Activated T-cell treated with anti-CD3 and anti-CD28 coated beads, Interleukin-2, amount 50 U/mL, for 24 hours (primary cell): Measurements from ENCODE around the gene ATP1A2.
A peak's percentile ranks its signal among the peaks of the same experiment; 100 is the strongest.

ENCODE experiments used
- DNase-seq: peaks from one replicate; pipeline ENCODE4 v3.0.0-alpha.2; 2020
- H3K27ac Mint-ChIP-seq: 2 replicates; pipeline ENCODE4 v1.8.0; 2020; ENCODE audit warnings: mild to moderate bottlenecking, mixed read lengths
- H3K27me3 Mint-ChIP-seq: 2 replicates; pipeline ENCODE4 v1.8.0; 2020; ENCODE audit warnings: mixed read lengths
- H3K36me3 Mint-ChIP-seq: 2 replicates; pipeline ENCODE4 v1.8.0; 2020; ENCODE audit warnings: low read depth, mixed read lengths
- H3K4me1 Mint-ChIP-seq: 2 replicates; pipeline ENCODE4 v1.8.0; 2020; ENCODE audit warnings: low read depth, mixed read lengths
- H3K4me3 Mint-ChIP-seq: 2 replicates; pipeline ENCODE4 v1.8.0; 2020; ENCODE audit warnings: mild to moderate bottlenecking, moderate library complexity, mixed read lengths
- H3K9me3 Mint-ChIP-seq: 2 replicates; pipeline ENCODE4 v1.8.0; 2020; ENCODE audit warnings: mixed read lengths

ATP1A2 gene

DNA sequence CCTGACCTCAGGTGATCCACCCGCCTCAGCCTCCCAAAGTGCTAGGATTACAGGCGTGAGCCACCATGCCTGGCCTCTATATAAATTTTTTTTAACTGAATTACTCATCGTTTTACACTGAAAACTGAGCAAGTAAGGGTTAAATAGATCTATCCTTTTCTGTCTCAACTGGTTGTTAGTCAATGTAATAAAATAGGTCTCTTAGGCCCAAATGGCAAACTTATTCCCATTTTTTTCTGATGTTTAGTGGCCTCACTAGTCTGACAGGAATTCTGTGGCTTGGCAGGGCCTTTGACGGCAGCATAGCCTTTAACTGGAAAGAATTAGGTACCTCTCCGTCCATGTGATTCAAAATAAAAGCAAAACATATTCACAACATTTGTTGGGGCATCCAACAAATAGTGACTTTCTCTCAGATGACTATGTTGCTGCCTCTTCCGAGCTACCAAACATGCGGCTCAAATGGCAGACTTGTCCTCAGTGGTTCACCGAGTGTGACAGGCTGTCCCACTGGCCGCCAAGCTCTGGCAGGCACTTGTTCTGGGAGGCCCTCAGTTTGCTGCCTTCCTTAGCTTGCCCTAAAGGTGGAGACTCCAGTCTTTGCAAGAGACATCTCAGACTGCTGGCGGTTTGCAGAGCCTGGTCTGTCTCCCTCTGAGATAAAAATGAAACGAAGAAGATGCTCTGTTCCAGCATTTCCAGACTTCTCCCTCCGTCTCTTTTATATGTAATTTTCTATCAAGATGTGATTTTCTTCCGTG is 53.2 kb downstream of the ATP1A2 start:
- Mint-ChIP-seq H3K9me3 (no peaks in the 10 kb centered on the region), H3K4me3 (no peak overlapping the region), H3K27ac (no peak overlapping the region), H3K27me3 (peaks cover 26% of the 10 kb centered on the region), H3K36me3 (no peaks in the 10 kb centered on the region), H3K4me1 (peaks cover 28% of the 10 kb centered on the region)
- no peak for DNase-seq

DNA sequence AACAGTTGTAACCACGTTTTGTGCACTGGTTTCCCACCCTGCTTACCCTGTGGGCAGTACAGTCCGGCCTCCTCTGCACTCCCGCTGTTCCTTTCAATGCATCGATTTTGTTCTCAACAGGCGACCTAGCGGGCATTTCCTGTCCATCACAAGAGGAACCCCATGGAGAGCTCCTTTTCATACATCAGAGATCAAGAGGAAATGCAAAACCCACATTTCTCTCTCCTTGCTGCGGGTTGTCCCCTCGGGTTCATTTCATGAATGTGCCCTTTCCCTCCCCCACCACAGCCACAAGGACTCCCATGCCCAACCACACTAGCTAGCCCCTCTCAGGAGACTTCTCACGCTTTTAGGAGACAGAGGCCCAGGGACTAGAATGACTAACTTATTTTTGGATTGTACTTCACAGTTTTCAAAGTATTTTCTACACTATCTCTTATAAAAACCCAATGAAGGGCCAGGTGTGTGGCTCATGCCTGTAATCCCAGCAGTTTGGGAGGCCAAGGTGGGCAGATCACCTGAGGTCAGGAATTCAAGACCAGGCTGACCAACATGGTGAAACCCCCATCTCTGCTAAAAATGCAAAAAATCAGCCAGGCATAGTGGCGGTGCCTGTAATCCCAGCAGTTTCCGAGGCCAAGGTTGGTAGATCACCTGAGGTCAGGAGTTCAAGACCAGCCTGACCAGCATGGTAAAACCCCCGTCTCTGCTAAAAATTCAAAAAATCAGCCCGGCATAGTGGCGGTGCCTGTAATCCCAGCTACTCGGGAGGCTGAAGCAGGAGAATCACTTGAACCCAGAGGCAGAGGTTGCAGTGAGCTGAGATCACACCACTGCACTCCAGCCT is 54.2 kb downstream of the ATP1A2 start:
- Mint-ChIP-seq H3K4me3 (no peak overlapping the region), H3K9me3 (no peaks in the 10 kb centered on the region), H3K4me1 (peaks cover 28% of the 10 kb centered on the region), H3K27me3 (peaks cover 32% of the 10 kb centered on the region), H3K36me3 (no peaks in the 10 kb centered on the region), H3K27ac (peak overlapping the region; percentile 32)
- DNase-seq = no peak

DNA sequence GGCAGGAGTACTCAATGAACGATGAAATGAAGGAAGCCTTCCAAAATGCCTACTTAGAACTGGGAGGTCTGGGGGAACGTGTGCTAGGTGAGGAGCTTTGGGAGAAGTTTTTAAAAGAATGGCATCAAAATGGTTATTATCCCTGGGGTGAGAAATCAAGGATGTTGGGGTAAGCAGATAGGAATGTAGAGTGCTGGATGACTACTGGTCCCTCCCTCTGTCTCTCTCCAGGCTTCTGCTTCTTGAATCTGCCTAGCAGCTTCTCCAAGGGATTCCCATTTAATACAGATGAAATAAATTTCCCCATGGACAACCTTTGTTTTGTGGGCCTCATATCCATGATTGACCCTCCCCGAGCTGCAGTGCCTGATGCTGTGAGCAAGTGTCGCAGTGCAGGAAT is 55.8 kb downstream of the ATP1A2 start:
- H3K36me3 Mint-ChIP-seq = no peaks in the 10 kb centered on the region
- peaks cover 28% of the 10 kb centered on the region for H3K4me1 Mint-ChIP-seq
- H3K27ac Mint-ChIP-seq = no peak overlapping the region
- peaks cover 28% of the 10 kb centered on the region for H3K27me3 Mint-ChIP-seq
- no peaks in the 10 kb centered on the region for H3K9me3 Mint-ChIP-seq
- no peak overlapping the region for H3K4me3 Mint-ChIP-seq
- DNase-seq = no peak

DNA sequence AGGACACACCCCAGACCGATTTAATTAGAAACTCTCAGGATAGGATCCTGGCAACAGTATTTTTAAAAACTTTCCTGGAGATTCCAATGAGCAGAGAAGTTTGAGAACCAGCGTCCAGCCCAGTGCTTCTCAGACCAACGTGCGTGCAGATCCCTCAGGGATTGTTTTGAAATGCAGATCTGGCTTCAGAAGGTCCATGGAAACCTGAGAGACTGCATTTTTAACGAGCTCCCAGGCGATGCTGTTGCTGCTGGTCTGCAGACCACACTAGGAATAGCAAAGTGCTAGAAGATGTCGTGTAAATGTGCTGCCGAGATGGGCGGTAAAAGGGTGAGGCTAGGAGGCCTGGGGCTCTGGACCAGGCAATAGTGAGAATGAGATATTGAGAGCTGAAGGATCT is 56.4 kb downstream of the ATP1A2 start:
- Mint-ChIP-seq H3K27ac (no peak overlapping the region), H3K9me3 (no peaks in the 10 kb centered on the region), H3K4me1 (peaks cover 25% of the 10 kb centered on the region), H3K27me3 (peaks cover 25% of the 10 kb centered on the region), H3K4me3 (no peak overlapping the region), H3K36me3 (no peaks in the 10 kb centered on the region)
- no peak for DNase-seq

DNA sequence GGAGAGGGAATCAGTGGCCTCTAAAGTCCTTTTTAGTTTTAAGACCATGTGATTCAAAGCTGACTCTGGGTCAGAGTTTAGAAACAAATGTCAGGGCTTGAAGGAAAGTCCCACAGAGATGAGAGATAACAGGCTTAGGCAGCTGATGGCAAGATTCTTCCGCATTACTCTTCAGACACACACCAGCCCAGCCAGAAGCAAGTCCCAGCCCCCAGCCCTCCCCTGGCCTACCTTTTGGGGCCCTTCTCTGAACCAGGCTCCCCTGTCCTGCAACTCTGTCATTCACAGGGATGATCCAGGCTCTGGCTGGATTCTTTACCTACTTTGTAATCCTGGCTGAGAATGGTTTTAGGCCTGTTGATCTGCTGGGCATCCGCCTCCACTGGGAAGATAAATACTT is 61.7 kb downstream of the ATP1A2 start:
- Mint-ChIP-seq H3K27me3 (peaks cover 25% of the 10 kb centered on the region), H3K4me3 (no peak overlapping the region), H3K4me1 (no peaks in the 10 kb centered on the region), H3K36me3 (no peaks in the 10 kb centered on the region), H3K27ac (no peak overlapping the region), H3K9me3 (no peaks in the 10 kb centered on the region)
- DNase-seq = no peak

DNA sequence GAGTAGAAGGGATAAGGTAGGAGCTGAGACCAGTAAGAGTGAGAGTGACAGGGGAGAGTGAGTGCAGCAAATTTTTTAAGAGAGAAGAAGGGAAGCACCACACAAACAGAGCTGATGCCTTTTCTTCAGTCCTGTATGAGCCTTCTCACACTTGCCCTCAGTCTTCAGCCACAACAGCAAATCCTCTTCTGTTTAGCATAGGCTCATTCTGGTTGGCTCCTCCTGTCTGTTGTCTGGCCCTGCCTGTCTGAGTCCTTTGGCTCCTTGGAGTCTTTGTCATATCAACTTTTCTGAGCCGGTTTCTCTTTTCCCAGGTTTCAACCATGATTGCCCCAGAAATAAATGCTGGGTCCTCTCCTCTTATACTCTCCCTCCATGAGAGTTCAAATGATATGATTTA is 62.1 kb downstream of the ATP1A2 start:
- Mint-ChIP-seq H3K36me3 (no peaks in the 10 kb centered on the region), H3K9me3 (no peaks in the 10 kb centered on the region), H3K4me3 (no peak overlapping the region), H3K27ac (no peak overlapping the region), H3K4me1 (no peaks in the 10 kb centered on the region), H3K27me3 (peaks cover 23% of the 10 kb centered on the region)
- DNase-seq = no peak

DNA sequence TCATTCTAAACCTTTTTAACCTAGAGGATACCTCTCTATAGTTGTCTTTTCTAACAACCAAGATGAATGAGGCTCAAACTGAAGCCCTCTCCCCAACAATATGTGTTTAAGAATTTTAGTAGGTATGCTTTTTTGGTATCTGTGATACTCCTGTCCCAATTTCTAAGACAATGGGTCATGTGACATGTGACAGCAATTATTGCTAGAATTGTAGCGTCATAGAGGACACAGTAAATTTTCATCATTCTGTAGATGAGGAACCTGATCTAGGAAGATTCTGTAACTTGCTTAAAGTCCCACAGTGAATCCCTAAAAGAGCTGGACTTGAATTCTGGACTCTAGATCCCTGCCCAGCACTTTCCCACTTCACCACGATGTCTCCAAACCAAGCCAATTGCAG is 63.2 kb downstream of the ATP1A2 start:
- DNase-seq = no peak
- H3K4me1 Mint-ChIP-seq = no peaks in the 10 kb centered on the region
- H3K27me3 Mint-ChIP-seq = peaks cover 13% of the 10 kb centered on the region
- H3K36me3 Mint-ChIP-seq = no peaks in the 10 kb centered on the region
- no peak overlapping the region for H3K4me3 Mint-ChIP-seq
- H3K27ac Mint-ChIP-seq = no peak overlapping the region
- no peaks in the 10 kb centered on the region for H3K9me3 Mint-ChIP-seq

DNA sequence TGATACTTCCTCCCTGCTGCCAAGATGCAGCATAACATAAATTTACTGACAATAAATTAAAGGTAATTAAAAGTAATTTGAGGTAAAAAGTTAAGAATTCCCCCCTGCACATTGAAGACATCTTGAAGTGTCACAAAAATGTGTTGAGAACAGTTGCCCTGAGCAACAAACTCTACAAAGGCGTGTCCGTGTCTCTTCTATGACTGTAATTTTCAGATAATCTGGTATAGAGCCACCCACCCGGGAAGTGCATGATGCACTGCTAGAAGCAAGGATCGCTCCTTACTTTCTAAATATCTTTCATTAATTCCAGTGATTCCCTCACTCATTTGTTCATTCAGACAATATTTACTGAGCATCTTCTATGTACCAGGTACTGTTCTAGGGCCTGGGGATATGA is 63.8 kb downstream of the ATP1A2 start:
- Mint-ChIP-seq H3K4me1 (no peaks in the 10 kb centered on the region), H3K27me3 (peaks cover 11% of the 10 kb centered on the region), H3K27ac (no peak overlapping the region), H3K36me3 (no peaks in the 10 kb centered on the region), H3K9me3 (no peaks in the 10 kb centered on the region), H3K4me3 (no peak overlapping the region)
- no peak for DNase-seq

DNA sequence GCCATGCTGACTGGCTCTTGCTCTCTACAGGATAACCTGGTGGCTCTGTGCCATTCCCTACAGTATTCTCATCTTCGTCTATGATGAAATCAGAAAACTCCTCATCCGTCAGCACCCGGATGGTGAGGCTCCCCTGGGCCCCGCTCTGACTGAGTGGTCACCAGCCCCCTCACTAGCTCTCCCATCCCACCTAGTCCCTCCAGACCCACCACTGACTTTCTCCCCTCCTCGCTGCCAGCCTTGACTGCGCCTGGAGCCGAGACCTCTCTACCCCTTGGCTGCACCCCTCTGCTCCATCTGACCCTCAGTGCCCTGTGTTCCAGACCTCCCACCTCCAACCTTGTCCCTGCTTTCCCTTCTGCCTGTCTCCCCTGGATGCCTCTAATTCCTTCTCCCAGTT is 70.7 kb downstream of the ATP1A2 start:
- Mint-ChIP-seq H3K4me1 (no peaks in the 10 kb centered on the region), H3K9me3 (no peaks in the 10 kb centered on the region), H3K27ac (no peak overlapping the region), H3K36me3 (no peaks in the 10 kb centered on the region), H3K4me3 (no peak overlapping the region), H3K27me3 (peaks cover 12% of the 10 kb centered on the region)
- no peak for DNase-seq

DNA sequence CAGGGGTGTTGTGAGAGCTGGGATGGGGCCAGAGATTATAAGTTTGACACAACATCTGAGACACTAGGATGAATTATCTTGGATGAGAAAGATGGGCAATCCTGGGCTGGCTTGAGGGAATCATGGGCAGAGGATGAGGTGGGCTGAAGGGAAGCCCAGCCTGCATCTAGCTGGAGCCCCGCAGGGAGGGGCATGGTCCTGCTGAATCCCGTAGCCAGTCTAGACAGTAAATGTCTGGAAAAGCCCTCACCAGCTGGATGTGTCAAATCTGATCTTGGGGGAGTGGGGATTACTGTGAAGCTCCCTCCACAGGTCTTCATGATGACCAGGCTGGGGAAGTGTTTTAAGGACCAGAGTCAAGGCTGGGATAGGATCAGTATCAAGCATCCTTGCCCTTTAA is 71.2 kb downstream of the ATP1A2 start:
- no peaks in the 10 kb centered on the region for H3K9me3 Mint-ChIP-seq
- no peak overlapping the region for H3K27ac Mint-ChIP-seq
- no peak for DNase-seq
- H3K27me3 Mint-ChIP-seq = peaks cover 9% of the 10 kb centered on the region
- no peak overlapping the region for H3K4me3 Mint-ChIP-seq
- no peaks in the 10 kb centered on the region for H3K4me1 Mint-ChIP-seq
- no peaks in the 10 kb centered on the region for H3K36me3 Mint-ChIP-seq

DNA sequence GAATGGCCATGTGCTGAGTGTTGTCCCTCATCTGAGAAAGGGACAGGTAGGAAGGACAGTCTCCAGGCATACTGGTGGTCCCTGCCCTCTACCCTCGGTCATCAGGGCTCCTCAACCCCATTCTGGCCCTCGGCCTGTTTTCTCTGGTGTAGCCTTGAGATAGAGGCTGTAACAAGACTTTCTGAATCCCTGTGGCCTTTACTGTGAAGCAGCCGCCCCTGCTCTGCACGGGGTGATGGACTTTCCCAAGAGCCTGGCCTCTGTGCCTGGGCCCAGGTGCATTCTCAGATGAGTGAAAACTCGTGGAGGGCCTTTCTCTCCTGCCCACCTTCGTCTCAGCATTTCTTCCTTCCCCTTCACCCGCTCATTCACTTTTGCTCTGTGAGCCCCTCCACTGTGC is 71.8 kb downstream of the ATP1A2 start:
- Mint-ChIP-seq H3K27me3 (peaks cover 5% of the 10 kb centered on the region), H3K4me1 (no peaks in the 10 kb centered on the region), H3K36me3 (no peaks in the 10 kb centered on the region), H3K4me3 (no peak overlapping the region), H3K9me3 (no peaks in the 10 kb centered on the region), H3K27ac (no peak overlapping the region)
- DNase-seq = no peak

DNA sequence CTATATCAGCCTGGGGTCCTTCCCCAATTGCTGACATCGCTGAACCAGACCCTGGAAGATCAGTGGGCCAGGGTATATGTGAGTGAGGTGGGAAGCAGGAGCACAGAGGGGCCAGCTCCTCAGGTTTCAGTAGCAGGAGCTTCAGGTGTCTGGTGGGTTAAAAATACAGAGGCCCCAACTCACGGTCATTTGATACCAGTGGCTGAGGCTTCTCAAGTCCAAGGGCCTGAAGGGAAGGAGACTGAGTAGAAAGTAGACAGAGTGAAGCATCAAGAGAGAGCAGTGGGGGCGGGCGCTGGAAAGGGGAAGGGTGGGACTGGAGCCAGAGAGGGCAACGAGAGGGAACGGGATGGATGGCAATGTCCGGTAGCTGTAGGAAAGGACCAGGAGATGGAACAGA is 72.8 kb downstream of the ATP1A2 start:
- H3K27ac Mint-ChIP-seq = no peak overlapping the region
- no peaks in the 10 kb centered on the region for H3K9me3 Mint-ChIP-seq

DNA sequence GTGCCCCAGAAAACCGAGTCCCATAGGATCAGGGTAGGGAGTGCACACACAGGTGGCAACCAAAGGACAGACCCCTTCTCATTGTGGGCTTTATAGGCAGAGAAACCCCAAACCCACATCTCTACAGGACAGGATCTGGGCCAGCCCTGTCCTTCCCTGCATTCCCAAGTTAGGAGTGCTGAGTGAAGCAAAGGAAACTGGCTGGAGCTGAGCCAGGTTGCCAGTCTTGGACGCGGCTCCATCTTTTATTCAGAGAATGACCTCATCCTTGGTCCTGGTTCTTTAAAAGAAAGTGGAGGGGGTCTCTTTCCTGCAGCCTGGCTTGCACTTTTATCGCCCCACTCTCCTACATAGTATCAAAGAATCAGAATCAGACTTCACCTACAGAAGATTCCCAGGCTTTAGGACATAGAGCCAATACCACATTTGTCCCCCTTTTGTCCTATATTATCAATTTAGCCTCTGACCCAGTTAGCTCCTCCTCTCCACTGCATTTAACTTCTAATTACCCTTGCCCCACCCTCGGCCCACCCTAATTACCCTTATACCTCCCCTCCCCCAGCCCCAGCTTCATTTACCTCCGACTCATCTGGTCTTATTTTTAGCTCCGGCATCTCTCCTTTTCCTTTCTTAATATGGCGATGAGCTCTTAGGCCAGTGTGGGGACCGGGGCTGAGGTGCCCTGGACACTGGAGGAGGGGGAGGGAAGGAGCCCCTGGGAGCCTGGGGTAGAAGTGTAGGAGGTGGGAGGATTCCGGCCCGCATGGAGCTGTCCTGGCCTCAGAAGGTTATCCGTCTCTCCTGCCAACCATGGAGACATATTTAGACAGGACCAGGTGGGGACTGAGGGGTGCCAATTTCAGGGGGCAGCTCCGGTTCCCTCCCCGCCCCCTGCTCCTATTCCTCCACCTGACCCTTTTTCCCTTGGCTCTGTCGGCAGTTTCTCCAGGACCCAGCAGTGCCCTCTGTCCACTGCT is 74.4 kb downstream of the ATP1A2 start, which contains the start of gene CASQ1:
CASQ1 (plus strand) TSS at position 927 of the 977 bp plus-strand sequence. CDS start 177 bp downstream, outside the sequence.
- no peak for DNase-seq
- Mint-ChIP-seq H3K27me3 (peaks cover 5% of the 10 kb centered on the region), H3K9me3 (no peaks in the 10 kb centered on the region), H3K4me3 (no peak within 1 kb of the TSS), H3K36me3 (no peaks in the 10 kb centered on the region), H3K27ac (no peak within 1 kb of the TSS), H3K4me1 (no peaks in the 10 kb centered on the region)

More for the DNA sequence above, 72.8 kb downstream of the ATP1A2 start:
- DNase-seq = no peak
- Mint-ChIP-seq H3K4me3 (no peak overlapping the region), H3K36me3 (no peaks in the 10 kb centered on the region), H3K4me1 (no peaks in the 10 kb centered on the region), H3K27me3 (peaks cover 5% of the 10 kb centered on the region)

DNA sequence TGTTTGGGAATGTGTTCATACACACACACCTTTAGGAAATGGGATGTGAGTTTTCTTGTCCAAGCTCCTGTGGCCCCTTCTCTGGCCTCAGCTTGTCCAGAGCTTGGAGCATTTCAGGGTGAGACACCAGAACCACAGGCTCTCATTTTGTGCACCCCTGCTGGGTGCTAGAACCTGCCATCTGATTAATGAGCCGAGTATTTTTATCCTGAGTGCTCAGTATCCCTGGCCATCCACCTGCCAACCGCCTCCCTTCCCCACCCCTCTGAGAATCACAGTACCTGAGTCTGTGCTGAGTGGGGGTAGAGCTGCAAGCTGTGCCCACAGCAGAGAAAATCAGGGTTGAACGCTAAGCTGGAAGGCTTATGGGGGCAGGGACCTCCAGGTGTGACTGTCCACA is 76.2 kb downstream of the ATP1A2 start:
- no peaks in the 10 kb centered on the region for H3K36me3 Mint-ChIP-seq
- H3K27me3 Mint-ChIP-seq = no peaks in the 10 kb centered on the region
- H3K4me1 Mint-ChIP-seq = no peaks in the 10 kb centered on the region
- no peaks in the 10 kb centered on the region for H3K9me3 Mint-ChIP-seq
- no peak overlapping the region for H3K4me3 Mint-ChIP-seq
- no peak for DNase-seq
- no peak overlapping the region for H3K27ac Mint-ChIP-seq
